Osteoblast (primary cell): ENCODE results near the gene MCRIP2. TPM values are rescaled to one million over a fixed set of nuclear protein-coding genes. Genes with fewer than 3 reads are reported as not detected.

Experiments used
- DNase-seq: peaks from one replicate; pipeline ENCODE4 v3.0.0; 2011; ENCODE audit warnings: low spot score, mixed read lengths; ENCODE audit not compliant: insufficient read length; ENCODE audit errors: missing footprints
- H2AFZ ChIP-seq: 2 replicates; pipeline ENCODE4 v1.6.0; 2011; ENCODE audit warnings: mild to moderate bottlenecking, low read length
- H3K27ac ChIP-seq: 2 replicates; pipeline ENCODE4 v1.5.1; 2011; ENCODE audit warnings: mild to moderate bottlenecking, low read depth, low read length, moderate library complexity
- H3K27me3 ChIP-seq: 2 replicates; pipeline ENCODE4 v1.6.0; 2012; ENCODE audit warnings: mild to moderate bottlenecking, control low read depth, inconsistent platforms, low read length, moderate library complexity; ENCODE audit not compliant: insufficient read depth
- H3K36me3 ChIP-seq: 2 replicates; pipeline ENCODE4 v1.5.1; 2011; ENCODE audit warnings: mild to moderate bottlenecking, low read length, control low read depth, moderate library complexity; ENCODE audit not compliant: insufficient read depth
- H3K4me1 ChIP-seq: 2 replicates; pipeline ENCODE4 v1.5.1; 2011; ENCODE audit warnings: mild to moderate bottlenecking, low read length, control low read depth, moderate library complexity; ENCODE audit not compliant: insufficient read depth
- H3K4me2 ChIP-seq: 2 replicates; pipeline ENCODE4 v1.6.0; 2011; ENCODE audit warnings: mild to moderate bottlenecking, low read length; ENCODE audit not compliant: insufficient read depth
- H3K4me3 ChIP-seq: fragments of 200-600 bp; sonication (generic); 3 replicates; pipeline ENCODE4 v1.5.1; 2012; ENCODE audit warnings: mild to moderate bottlenecking, low read length, inconsistent platforms; ENCODE audit not compliant: insufficient read depth
- H3K79me2 ChIP-seq: 2 replicates; pipeline ENCODE4 v1.6.0; 2012; ENCODE audit warnings: mild to moderate bottlenecking, low read length, control low read depth, inconsistent platforms; ENCODE audit not compliant: insufficient read depth
- H3K9me3 ChIP-seq: 2 replicates; pipeline ENCODE4 v1.5.1; 2011; ENCODE audit warnings: low read depth, low read length, control low read depth
- H4K20me1 ChIP-seq: 2 replicates; pipeline ENCODE4 v1.6.0; 2012; ENCODE audit warnings: mild to moderate bottlenecking, low read length, control low read depth; ENCODE audit not compliant: insufficient read depth
- total RNA-seq: library from RNA; depleted of rRNA; stranded (reverse); fragments of >200 nt; gene quantifications from 2 replicates; pipeline ENCODE4 v1.2.3, GENCODE V29; 2012
- TF ChIP-seq, protein P1 (sequence below): IDR thresholded peaks from 2 replicates; pipeline ENCODE4 v1.5.1; 2011; ENCODE audit warnings: mild to moderate bottlenecking, low read depth, low read length, moderate library complexity; ENCODE audit errors: extremely low read depth

The MCRIP2 gene
- total RNA-seq, 1 donor, result 20.3 TPM

DNA sequence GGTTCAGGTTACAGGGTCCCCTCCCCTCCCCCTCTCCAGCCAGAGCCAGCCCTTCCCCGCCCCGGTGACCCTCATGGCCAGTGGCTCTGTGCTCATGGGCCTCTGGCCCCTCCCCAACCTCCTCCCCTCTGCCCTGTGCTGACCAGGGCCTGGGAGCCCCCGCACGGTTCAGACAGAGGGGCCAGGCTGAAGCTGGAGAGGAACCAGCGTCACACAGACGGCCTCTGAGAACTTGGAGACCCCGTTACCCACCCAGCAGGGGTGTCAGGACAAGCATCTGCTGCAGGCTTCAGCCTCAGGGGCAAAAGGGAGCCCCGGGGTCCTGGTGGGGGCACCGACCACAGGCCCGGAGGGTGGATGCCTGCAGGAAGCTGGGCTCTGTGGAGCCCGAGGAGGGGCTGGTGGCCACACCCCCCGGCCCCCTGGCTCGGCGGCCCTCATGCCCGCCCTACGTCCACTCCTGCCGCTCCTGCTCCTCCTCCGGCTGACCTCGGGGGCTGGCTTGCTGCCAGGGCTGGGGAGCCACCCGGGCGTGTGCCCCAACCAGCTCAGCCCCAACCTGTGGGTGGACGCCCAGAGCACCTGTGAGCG, 10.7 kb upstream of the MCRIP2 start, which contains the start of gene WFIKKN1:
Gene WFIKKN1, plus strand, starts transcription at position 171 of the 591 bp plus-strand sequence. Its CDS starts 269 bp downstream, at position 440.
- H3K36me3 ChIP-seq, result no peaks in the 10 kb centered on the region
- H3K4me3 ChIP-seq, result no peak within 1 kb of the TSS
- DNase-seq, result peak; percentile 93
- TF ChIP-seq, protein P1, sequence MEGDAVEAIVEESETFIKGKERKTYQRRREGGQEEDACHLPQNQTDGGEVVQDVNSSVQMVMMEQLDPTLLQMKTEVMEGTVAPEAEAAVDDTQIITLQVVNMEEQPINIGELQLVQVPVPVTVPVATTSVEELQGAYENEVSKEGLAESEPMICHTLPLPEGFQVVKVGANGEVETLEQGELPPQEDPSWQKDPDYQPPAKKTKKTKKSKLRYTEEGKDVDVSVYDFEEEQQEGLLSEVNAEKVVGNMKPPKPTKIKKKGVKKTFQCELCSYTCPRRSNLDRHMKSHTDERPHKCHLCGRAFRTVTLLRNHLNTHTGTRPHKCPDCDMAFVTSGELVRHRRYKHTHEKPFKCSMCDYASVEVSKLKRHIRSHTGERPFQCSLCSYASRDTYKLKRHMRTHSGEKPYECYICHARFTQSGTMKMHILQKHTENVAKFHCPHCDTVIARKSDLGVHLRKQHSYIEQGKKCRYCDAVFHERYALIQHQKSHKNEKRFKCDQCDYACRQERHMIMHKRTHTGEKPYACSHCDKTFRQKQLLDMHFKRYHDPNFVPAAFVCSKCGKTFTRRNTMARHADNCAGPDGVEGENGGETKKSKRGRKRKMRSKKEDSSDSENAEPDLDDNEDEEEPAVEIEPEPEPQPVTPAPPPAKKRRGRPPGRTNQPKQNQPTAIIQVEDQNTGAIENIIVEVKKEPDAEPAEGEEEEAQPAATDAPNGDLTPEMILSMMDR, result no peak
- peaks cover 11% of the 10 kb centered on the region for H3K79me2 ChIP-seq
- no peak within 1 kb of the TSS for H3K4me2 ChIP-seq
- peaks cover 19% of the 10 kb centered on the region for H3K4me1 ChIP-seq
- no peaks in the 10 kb centered on the region for H3K9me3 ChIP-seq
- H2AFZ ChIP-seq, result no peak within 1 kb of the TSS
- H3K27me3 ChIP-seq, result no peaks in the 10 kb centered on the region
- peaks cover 4% of the 10 kb centered on the region for H4K20me1 ChIP-seq
- H3K27ac ChIP-seq, result no peak within 1 kb of the TSS

- H3K9me3 ChIP-seq, result no peaks in the 10 kb centered on the region
- no peaks in the 10 kb centered on the region for H3K36me3 ChIP-seq
- no peak overlapping the region for H2AFZ ChIP-seq
- H3K4me3 ChIP-seq, result no peak overlapping the region
- H4K20me1 ChIP-seq, result peaks cover 4% of the 10 kb centered on the region
- H3K4me1 ChIP-seq, result peaks cover 13% of the 10 kb centered on the region
- TF ChIP-seq, protein P1, result no peak
- no peak overlapping the region for H3K27ac ChIP-seq
- H3K27me3 ChIP-seq, result no peaks in the 10 kb centered on the region
- peaks cover 14% of the 10 kb centered on the region for H3K79me2 ChIP-seq
- H3K4me2 ChIP-seq, result no peak overlapping the region
- DNase-seq, result no peak
These were observed 9.7 kb upstream of the MCRIP2 start for GRCh38 chr16:631808-632358.

- Histone ChIP-seq H4K20me1 (peaks cover 4% of the 10 kb centered on the region), H3K79me2 (peaks cover 14% of the 10 kb centered on the region), H3K4me2 (no peak overlapping the region), H3K27me3 (no peaks in the 10 kb centered on the region), H3K27ac (no peak overlapping the region), H3K4me3 (no peak overlapping the region), H3K4me1 (peaks cover 6% of the 10 kb centered on the region), H3K36me3 (no peaks in the 10 kb centered on the region), H3K9me3 (no peaks in the 10 kb centered on the region), H2AFZ (no peak overlapping the region)
- no peak for DNase-seq
- TF ChIP-seq, protein P1, result no peak
These were observed 8.9 kb upstream of the MCRIP2 start for GRCh38 chr16:632486-633335.
